ENCODE data around the gene FAAH. TPM values are rescaled to one million over a fixed set of nuclear protein-coding genes. Genes with fewer than 3 reads are reported as not detected.

The FAAH gene
- total and polyA plus RNA-seq, 2 of the 13 experiments (the other 11 are each of a cell fraction or from before 2014, with no cell fraction given) = 5.4 to 11.0 TPM

GRCh38 chr1:46418976-46419375 lies 24.9 kb downstream of the FAAH start (continued):
- TF ChIP-seq NFAT5 (CRISPR knock-in tag; IDR thresholded peaks at IDR 0.05) (no peak), ZBTB7A (CRISPR knock-in tag; IDR thresholded peaks at IDR 0.05) (peak; percentile 98), MXD4 (CRISPR knock-in tag; IDR thresholded peaks at IDR 0.05) (no peak), ZBTB42 (CRISPR knock-in tag; IDR thresholded peaks at IDR 0.05) (no peak), ZSCAN29 (CRISPR knock-in tag; conservative IDR thresholded peaks at IDR 0.05) (no peak), SMC3 (IDR thresholded peaks at IDR 0.05; ENCODE audit: low read length) (no peak), TARDBP (CRISPR knock-in tag; IDR thresholded peaks at IDR 0.05) (no peak; the same call in 1 of the 2 replicates), MTERF4 (CRISPR knock-in tag; IDR thresholded peaks at IDR 0.05) (no peak), ZNF772 (CRISPR knock-in tag; IDR thresholded peaks at IDR 0.05) (no peak), ZNF670 (CRISPR knock-in tag; IDR thresholded peaks at IDR 0.05; ENCODE audit: borderline replicate concordance) (no peak), ZFP62 (CRISPR knock-in tag; IDR thresholded peaks at IDR 0.05) (no peak), ZMYM3 (CRISPR knock-in tag; IDR thresholded peaks at IDR 0.05) (peak; percentile 47), FLYWCH1 (CRISPR knock-in tag; IDR thresholded peaks at IDR 0.05) (no peak)
- TF ChIP-seq, protein P1, sequence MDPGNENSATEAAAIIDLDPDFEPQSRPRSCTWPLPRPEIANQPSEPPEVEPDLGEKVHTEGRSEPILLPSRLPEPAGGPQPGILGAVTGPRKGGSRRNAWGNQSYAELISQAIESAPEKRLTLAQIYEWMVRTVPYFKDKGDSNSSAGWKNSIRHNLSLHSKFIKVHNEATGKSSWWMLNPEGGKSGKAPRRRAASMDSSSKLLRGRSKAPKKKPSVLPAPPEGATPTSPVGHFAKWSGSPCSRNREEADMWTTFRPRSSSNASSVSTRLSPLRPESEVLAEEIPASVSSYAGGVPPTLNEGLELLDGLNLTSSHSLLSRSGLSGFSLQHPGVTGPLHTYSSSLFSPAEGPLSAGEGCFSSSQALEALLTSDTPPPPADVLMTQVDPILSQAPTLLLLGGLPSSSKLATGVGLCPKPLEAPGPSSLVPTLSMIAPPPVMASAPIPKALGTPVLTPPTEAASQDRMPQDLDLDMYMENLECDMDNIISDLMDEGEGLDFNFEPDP (CRISPR knock-in tag; conservative IDR thresholded peaks at IDR 0.05) = no peak
- TF ChIP-seq, protein P2, sequence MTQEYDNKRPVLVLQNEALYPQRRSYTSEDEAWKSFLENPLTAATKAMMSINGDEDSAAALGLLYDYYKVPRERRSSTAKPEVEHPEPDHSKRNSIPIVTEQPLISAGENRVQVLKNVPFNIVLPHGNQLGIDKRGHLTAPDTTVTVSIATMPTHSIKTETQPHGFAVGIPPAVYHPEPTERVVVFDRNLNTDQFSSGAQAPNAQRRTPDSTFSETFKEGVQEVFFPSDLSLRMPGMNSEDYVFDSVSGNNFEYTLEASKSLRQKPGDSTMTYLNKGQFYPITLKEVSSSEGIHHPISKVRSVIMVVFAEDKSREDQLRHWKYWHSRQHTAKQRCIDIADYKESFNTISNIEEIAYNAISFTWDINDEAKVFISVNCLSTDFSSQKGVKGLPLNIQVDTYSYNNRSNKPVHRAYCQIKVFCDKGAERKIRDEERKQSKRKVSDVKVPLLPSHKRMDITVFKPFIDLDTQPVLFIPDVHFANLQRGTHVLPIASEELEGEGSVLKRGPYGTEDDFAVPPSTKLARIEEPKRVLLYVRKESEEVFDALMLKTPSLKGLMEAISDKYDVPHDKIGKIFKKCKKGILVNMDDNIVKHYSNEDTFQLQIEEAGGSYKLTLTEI (CRISPR knock-in tag; conservative IDR thresholded peaks at IDR 0.05) = no peak
- TF ChIP-seq, protein P3, sequence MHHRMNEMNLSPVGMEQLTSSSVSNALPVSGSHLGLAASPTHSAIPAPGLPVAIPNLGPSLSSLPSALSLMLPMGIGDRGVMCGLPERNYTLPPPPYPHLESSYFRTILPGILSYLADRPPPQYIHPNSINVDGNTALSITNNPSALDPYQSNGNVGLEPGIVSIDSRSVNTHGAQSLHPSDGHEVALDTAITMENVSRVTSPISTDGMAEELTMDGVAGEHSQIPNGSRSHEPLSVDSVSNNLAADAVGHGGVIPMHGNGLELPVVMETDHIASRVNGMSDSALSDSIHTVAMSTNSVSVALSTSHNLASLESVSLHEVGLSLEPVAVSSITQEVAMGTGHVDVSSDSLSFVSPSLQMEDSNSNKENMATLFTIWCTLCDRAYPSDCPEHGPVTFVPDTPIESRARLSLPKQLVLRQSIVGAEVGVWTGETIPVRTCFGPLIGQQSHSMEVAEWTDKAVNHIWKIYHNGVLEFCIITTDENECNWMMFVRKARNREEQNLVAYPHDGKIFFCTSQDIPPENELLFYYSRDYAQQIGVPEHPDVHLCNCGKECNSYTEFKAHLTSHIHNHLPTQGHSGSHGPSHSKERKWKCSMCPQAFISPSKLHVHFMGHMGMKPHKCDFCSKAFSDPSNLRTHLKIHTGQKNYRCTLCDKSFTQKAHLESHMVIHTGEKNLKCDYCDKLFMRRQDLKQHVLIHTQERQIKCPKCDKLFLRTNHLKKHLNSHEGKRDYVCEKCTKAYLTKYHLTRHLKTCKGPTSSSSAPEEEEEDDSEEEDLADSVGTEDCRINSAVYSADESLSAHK (CRISPR knock-in tag; IDR thresholded peaks at IDR 0.05; ENCODE audit: borderline replicate concordance) = no peak
- TF ChIP-seq, protein P4, sequence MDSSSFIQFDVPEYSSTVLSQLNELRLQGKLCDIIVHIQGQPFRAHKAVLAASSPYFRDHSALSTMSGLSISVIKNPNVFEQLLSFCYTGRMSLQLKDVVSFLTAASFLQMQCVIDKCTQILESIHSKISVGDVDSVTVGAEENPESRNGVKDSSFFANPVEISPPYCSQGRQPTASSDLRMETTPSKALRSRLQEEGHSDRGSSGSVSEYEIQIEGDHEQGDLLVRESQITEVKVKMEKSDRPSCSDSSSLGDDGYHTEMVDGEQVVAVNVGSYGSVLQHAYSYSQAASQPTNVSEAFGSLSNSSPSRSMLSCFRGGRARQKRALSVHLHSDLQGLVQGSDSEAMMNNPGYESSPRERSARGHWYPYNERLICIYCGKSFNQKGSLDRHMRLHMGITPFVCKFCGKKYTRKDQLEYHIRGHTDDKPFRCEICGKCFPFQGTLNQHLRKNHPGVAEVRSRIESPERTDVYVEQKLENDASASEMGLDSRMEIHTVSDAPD (CRISPR knock-in tag; IDR thresholded peaks at IDR 0.05) = 0 out of 2 replicates have a peak, but pooled peaks have one; percentile 19
